NCI-H446 (cell line): ENCODE results near the gene CD6.

Source experiments
- DNase-seq, 2 experiments: peaks; one replicate each; lab custom pipeline; 2025; lab: John Stamatoyannopoulos, UW

CD6 gene

GRCh38 chr11:60935676-60936442 is 35.6 kb upstream of the CD6 start:
- DNase-seq: no peak

GRCh38 chr11:60936467-60937143 is 34.9 kb upstream of the CD6 start:
- no peak for DNase-seq

DNA sequence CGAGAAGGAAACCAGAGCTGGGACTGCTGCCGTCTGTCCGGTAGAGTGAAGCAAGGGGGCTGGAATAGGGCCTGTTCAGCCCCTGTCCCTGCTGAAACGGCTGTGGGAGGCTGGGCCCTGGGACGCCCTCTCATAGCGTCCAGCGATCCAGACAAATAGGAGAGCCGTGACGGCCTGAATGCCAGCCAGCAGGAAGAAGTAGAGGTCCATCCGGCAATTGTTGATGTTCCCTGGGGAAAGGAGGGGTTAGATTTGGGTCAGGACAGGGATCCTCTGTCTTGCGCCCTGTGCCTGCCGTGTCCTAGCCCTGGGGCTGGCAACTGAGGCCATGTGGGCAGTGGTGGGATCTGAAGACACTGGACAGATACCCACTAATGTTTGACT is 34.3 kb upstream of the CD6 start:
- DNase-seq: no peak

DNA sequence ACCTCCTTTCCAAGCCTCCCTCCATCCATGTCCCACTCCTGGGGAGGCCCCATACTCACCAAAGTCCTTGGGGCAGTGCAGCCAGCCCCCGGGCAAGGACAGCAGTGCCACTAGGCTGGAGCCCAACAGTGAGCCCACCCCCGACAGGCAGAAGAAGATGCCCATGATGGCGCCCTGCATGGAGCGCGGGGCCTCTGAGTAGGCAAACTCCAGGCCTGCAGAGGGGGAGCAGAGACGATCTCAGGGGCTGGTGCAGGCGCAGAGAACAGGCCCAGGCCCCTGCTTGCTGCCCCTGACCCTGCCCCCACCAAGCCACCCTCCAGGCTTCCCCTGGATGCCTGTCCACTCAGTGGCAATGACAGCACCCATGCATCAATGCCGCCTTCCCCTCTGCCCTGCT is 33.7 kb upstream of the CD6 start:
- no peak for DNase-seq

GRCh38 chr11:60938500-60938899 is 33.0 kb upstream of the CD6 start:
- DNase-seq: no peak

- no peak for DNase-seq
Observed at GRCh38 chr11:60939301-60939700, 32.2 kb upstream of the CD6 start.

GRCh38 chr11:60939855-60940254 is 31.6 kb upstream of the CD6 start:
- no peak for DNase-seq

DNA sequence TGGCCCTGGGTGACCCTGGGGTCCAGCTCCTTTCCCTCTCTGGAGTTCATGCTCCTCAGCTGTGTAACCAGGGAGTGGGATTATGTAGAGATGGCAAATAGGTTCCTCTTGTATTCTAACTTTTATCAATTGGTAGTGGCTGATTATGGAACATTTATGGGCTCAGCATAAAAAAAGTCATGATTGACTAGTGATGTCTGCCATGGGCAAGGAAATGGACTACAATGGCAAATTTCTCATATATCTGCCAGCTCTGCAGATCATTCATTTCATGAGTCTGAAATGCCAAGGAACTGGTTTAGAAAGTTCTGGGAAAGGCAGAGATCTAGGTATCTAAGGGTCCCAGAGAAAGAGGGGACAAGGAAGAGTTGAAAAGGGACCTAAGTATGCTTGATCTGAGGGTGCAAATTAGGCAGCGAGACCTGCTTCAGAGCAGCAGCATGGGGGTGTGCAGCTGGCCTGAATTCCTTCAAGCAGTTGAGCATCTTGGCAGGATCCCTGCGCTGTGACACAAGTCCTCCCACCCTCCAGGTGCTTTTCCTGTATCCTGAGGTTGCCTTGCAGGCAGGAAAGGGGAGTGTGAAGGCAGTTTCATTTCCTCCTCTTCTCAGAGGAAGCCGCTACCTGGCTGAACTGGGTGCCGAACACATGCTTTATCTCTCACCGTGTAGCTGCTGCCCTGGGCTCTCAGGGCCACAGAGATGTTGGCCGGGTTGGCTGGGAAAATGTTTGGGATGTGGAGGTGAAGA is 29.9 kb upstream of the CD6 start:
- no peak for DNase-seq

GRCh38 chr11:60942219-60942618 is 29.3 kb upstream of the CD6 start:
- DNase-seq: no peak

DNA sequence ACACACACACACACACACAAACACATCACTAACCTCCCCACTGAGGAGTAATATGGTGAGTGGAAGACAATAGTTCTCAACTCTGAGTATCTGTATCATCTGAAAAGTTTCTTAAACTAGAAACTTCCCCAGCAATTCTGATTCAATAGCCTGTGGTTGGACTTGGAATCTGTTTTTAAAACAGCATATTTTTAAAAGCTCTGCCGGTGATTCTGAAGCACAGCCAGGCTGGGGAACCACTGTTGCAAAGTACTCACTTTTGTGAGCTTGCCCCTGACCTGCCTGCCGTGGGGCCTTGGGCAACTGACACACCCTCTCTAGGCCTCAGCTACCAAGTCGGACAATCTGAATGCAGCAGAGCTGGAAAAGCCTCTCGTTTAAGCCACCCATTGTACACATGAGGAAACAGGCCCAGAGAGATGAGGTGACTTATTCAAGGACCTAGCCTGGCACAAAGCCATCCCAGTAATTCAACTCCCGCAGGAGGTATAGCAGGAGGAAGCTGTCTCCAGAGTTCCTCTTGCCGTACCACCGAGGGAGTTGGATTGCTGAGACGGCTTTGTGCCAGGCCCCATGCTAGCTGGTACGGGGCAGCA is 28.4 kb upstream of the CD6 start:
- peak; percentile 23 to 66 for DNase-seq

DNA sequence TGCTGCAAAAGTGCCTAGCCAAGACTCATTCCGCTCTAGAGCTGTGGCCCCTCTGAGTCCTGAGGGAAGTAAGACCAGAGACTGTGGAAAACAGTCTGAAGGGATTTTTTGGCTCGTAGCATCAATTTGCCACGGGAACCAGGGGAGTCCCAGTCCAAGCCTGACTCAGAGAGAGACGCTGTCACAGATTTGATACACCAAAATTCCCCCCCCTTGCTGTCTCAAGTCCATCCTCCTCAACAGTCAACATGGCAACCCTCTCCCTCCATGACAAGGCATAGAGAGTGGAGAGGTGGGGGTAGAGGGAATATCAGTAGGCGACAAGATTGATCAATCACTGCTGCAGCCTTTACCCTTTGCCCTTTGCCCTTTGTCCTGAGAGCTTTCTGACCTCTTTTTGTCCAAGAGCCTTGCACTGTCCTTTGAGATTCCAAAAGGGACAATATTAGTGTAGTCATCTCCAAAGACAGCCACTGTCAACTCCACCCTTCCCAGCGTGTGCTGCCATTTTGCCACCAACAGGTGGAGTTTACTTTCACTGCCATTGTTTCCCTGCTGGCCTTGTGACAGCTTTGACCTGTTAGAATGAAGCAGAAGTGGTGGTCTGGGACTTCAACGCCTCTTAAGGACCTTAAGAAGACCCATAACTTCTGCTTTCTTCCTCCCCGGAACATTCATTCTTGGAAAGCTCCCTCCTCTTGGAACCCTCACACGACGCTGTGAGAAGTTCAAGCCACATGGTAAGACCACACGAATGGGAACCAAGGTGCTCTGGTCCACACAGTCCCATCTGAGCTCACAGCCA is 26.8 kb upstream of the CD6 start:
- no peak for DNase-seq

GRCh38 chr11:60945295-60945667 is 26.2 kb upstream of the CD6 start:
- DNase-seq: no peak

DNA sequence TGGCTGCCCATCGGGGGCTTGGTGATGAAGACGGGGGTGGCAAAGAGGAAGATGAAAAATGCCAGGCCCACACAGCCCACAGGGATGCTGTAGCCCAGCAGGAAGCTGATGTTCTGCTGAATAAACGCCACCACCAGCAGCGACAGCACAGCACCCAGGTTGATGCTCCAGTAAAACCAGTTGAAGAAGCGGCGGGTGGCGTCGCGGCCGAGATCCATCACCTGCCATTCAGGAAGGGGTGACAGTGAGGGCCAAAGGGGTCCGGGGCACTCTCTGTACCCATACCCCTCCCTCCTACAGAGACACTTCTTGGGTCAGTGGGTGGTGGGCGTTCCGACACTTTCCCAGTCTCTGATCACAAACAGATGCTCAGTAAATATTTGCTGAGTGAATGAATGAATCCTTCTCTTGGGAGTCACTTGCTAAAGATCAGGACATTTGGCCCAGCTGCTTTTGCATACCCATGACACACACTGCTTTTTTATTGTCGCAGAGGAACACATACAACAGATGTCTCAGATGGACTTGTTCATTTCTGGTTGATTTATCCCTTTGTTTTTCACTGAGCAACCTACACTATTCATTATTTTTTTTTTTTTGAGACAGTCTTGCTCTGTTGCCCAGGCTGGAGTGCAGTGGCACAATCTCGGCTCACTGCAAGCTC is 24.7 kb upstream of the CD6 start:
- DNase-seq: peak; percentile 38 to 76

GRCh38 chr11:60947700-60948099 is 23.8 kb upstream of the CD6 start:
- DNase-seq: peak; percentile 83 to 94

GRCh38 chr11:60948250-60948649 is 23.2 kb upstream of the CD6 start:
- peak in 1 of 2 experiments; percentile 73 for DNase-seq

GRCh38 chr11:60950024-60950423 is 21.5 kb upstream of the CD6 start:
- no peak for DNase-seq

- no peak for DNase-seq
Observed at GRCh38 chr11:60950933-60951605, 20.4 kb upstream of the CD6 start.

DNA sequence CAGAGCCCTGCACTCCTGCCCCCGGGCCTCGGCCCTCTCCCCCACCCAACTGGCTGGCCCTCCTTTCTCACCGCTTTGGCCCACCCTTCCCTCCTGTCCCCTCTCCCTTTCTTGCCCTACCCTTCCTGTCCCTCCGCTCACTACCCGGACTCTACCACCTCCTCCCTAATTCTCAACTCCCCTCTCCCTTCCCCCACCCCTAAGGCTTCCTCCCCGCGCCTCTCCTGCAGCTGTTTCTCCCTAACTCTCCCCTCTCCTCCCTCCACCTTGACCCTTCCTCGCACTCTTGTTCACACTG is 19.9 kb upstream of the CD6 start:
- no peak for DNase-seq

DNA sequence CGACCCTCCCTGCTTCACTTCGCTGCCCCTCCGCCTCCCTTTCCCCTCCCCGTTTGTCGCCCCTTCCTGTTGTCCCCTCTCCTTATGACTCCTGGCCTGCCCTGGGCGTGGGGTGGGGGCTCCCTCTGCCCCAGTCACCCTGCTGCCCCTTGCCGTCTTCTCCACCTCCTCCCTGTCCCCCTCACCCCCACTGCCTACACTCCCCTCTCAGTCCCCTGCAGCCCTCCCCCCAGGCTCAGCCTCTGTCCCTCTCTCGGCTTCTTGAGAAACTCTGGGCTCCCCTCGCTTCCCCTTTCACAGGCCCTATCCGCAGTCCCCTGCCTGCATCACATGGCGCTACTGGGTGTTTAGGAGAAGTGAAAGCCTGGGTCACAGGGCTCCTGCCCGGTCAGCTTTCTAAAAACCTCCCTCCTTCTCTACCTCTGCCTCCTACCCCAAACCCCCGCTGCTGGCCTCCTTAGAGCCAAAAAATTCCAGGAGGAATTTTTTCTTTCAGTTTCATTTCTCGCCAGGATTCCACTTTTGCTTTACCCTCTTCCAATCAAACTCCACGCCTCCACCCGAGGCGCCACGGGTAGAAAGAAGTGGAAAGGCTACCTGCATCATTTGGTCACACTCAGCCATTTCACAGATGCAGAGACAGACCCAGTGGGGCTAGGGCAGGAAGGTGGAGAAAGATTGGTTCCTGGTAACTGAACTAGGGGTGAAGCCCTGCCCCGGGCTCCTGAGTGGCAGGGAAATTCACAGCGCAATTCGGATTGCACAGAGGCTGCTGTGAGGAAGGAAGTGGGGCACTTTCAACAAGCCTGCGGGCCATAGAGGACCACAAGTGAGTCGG is 19.4 kb upstream of the CD6 start, which contains the start of gene SLC15A3:
Gene SLC15A3, minus strand, starts transcription at position 273 of the 838 bp plus-strand sequence. CDS start 625 bp downstream, outside the sequence.
- DNase-seq: no peak

- no peak for DNase-seq
Observed at GRCh38 chr11:60952742-60953170, 18.7 kb upstream of the CD6 start.
